T-helper 1 cell treated with Interleukin-12 subunit alpha and Interleukin-12 subunit beta and Interleukin-4 antibody, amounts not matched to agents 30 ng/mL and 1 ng/mL, for 36 hours (primary cell): ENCODE results near the gene C2CD3. TPM values are rescaled to one million over a fixed set of nuclear protein-coding genes. Genes with fewer than 3 reads are reported as not detected.

Source experiments
- intact Hi-C: fragments of 100-400 bp; cut with micrococcal nuclease; formaldehyde crosslinking; loops from one replicate; pipeline ENCODE4 v1.15.1; 2024
- total RNA-seq: library from RNA; stranded (reverse); gene quantifications from 2 replicates; pipeline ENCODE4 v1.2.3, GENCODE V29; 2022

Gene C2CD3
- total RNA-seq, 1 donor from 2014 or later = 39.4 TPM

DNA sequence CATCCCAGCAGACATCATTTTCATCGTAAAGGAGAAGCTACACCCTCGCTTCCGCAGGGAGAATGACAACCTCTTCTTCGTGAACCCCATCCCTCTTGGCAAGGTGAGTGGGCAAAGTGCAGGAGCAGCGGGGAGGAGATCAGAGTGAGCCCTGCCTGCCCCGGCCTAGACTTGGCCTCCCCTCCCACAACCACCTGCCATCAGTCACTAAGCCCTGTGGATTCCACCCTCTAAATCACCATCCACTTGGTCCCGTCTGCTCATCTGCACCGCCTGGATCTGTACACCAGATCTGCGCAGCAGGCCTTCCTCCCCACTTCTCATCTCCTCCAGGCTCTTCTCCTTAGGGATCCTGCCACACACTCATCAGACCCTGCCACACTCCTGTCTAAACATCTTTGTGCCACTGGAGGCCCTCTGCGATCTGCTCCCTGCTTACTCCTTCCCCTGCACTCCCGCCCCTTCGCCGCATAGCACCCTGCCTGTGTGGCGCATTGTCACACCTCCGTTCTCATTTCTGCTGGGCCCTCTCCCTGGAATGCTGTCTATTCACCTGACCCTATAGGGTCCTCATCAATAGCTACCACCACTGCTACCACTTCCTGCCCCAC, 202.3 kb downstream of the C2CD3 start:
- intact Hi-C loops = no loop called here

DNA sequence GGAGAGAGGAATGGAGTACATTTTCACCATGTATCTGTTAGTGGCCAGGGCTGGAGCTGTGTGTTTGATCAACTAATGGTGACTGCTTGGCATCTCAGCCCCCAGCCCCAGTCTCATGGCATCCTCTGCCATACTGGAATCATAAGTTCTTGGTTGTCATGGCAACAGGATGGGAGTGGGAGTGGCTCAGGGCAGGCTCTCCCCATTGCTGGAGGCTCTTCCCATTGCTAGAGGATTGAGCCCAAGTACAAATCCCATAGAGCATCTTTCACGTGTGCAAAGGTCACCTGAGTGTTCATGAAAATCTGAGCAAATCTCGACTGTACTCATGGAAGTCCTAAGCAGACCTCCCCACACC, 205.1 kb downstream of the C2CD3 start:
- intact Hi-C loops = loop anchor here (2.0 kb wide), 1 partner anchor 39 kb away; no protein-coding TSS in a partner anchor

DNA sequence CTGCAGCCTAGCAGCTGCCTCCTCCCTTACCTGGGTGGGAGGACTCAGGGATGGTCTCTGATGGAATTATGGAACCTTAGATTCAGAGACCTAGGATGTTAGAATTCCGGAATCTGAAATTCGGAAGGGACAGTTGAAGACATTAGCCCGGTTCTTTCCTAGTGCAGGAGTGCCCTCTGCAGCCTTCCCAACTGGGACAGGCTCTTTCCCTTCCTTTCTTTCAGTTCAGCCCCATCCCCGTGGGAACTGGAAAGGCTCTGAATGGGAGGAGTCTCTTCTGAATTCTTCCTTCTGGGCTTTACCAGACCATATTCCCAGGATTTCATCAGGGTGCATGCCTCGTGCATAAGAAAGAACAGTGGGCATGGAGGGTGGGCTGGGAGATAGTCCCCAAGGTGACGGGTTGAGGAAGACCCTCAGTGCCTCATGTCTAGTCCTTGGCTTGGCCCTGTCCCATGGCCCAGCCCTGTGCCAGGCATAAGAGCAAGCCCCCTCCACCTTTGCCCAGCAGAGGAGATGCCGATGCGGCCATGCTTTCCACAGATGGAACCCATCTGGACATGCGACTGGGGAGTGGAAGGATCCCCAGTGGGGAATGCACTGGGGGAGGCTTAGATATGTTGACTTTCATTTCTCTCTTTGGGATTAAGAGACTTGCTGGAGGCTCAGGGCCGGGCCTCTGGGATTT, 205.6 kb downstream of the C2CD3 start:
- intact Hi-C loops = loop anchor here (2.0 kb wide), 1 partner anchor 40 kb away; no protein-coding TSS in a partner anchor

DNA sequence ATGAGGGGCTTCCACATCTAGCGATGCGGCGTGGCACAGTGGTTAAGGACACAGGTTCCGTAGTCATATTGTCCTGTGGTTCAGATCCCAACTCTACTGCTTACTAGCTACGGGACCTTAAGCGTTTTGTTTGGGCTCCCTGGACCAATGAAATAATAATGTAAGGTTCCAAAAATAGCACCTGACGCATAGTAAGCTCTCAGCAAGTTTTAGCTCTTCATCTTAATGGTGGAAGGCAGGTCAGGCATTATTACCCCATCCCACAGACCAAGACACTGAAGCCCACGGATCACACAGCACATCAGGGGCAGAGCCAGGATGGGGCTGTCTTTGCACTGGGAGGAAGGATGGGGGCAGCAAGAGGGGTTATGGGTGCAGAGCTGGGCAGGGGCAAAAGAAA, 206.9 kb downstream of the C2CD3 start:
- intact Hi-C loops = loop anchor here (1.0 to 2.0 kb wide), 10 partner anchors 10 to 485 kb away; partner anchors contain the start of genes C2CD3 and PPME1

Other genes starting within 250 kb of the C2CD3 start
- 0.10 TPM in 1 of 2 replicates, not detected in the other for gene DNAJB13, start 220.0 kb downstream of the C2CD3 start, total RNA-seq
- gene UCP2, start 188.2 kb downstream of the C2CD3 start, total RNA-seq = 461 and 494 TPM in 2 replicates
- 3.4 and 5.0 TPM in 2 replicates for gene UCP3, start 161.9 kb downstream of the C2CD3 start, total RNA-seq
- gene PPME1, start 287 bp upstream of the C2CD3 start, total RNA-seq = 29.6 and 36.1 TPM in 2 replicates
- not detected in 2 replicates for gene P4HA3, start 140.6 kb upstream of the C2CD3 start, total RNA-seq
- 5.1 and 5.3 TPM in 2 replicates for gene PGM2L1, start 227.4 kb upstream of the C2CD3 start, total RNA-seq